KOPT-K1 (cell line): ENCODE data around the gene SFXN5.

Experiments used
- H3K27ac ChIP-seq: fragments of 200-600 bp; sonication (generic); 2 replicates; pipeline ENCODE4 v1.5.1; 2016; ENCODE audit warnings: antibody characterized with exemption, mild to moderate bottlenecking, low read depth, low read length; ENCODE audit not compliant: poor library complexity, severe bottlenecking
- H3K36me3 ChIP-seq: fragments of 200-600 bp; sonication (generic); 2 replicates; pipeline ENCODE4 v1.5.1; 2017; ENCODE audit warnings: antibody characterized with exemption, mild to moderate bottlenecking, low read length, moderate library complexity; ENCODE audit not compliant: insufficient read depth
- H3K9me3 ChIP-seq: fragments of 200-600 bp; sonication (generic); 2 replicates; pipeline ENCODE4 v1.5.1; 2017; ENCODE audit warnings: antibody characterized with exemption, low read length, mild to moderate bottlenecking; ENCODE audit not compliant: insufficient read depth, poor library complexity, severe bottlenecking

The SFXN5 gene

DNA sequence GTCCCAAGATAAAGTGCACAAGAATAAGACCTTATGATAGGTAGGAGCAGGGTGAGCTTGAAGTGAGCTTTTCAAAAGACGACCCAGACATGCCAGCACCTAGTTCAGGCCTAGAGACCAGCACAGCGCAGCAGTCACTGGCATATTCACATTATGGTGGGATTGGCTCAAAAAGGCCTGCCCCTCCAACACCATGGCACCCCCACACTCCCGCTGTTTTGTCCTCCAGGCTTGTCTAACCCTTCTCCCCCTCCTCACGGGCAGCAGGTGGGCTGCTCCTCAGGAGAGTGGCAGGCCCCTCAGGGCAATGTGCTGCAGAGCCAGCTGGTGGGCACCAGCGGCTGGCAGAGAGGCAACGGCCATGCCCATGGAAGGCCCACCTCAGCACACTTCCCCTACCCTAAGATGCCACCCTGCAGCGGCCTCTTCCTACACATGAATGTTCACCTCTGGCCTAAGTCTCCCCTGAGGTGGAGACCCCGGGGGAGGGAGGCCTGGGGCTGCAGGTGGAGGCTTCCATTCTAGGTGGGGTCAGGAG, 128.6 kb downstream of the SFXN5 start:
- Histone ChIP-seq H3K9me3 (no peaks in the 10 kb centered on the region), H3K27ac (no peak overlapping the region), H3K36me3 (no peaks in the 10 kb centered on the region)

GRCh38 chr2:72942293-72942692, 129.2 kb downstream of the SFXN5 start:
- Histone ChIP-seq H3K9me3 (no peaks in the 10 kb centered on the region), H3K36me3 (no peaks in the 10 kb centered on the region), H3K27ac (no peak overlapping the region)

DNA sequence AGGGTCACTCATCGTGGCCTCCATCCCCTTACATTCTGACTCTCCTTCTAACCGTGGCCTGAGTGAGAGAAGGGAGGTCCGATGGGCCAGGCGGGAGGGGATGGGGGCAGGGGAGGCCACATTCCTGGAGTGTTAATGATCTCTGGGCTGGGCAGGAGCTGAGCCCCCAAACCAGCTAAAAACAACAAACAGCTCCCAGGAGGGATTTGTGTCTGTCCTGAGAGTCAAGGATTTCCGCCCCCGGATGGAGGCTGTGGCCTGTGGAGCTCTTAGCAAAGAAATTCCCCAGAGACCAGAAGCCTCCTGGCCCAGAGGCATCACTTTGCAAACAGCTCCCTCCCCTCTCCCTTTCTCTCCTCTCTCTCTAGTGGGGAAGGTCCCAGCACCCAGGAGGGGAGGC, 130.7 kb downstream of the SFXN5 start:
- Histone ChIP-seq H3K9me3 (no peaks in the 10 kb centered on the region), H3K36me3 (no peaks in the 10 kb centered on the region), H3K27ac (no peak overlapping the region)

GRCh38 chr2:72940361-72940760, 131.2 kb downstream of the SFXN5 start:
- Histone ChIP-seq H3K9me3 (no peaks in the 10 kb centered on the region), H3K27ac (no peak overlapping the region), H3K36me3 (no peaks in the 10 kb centered on the region)

GRCh38 chr2:72938455-72938854, 133.1 kb downstream of the SFXN5 start:
- H3K36me3 ChIP-seq: no peaks in the 10 kb centered on the region
- H3K9me3 ChIP-seq: no peaks in the 10 kb centered on the region
- H3K27ac ChIP-seq: no peak overlapping the region

DNA sequence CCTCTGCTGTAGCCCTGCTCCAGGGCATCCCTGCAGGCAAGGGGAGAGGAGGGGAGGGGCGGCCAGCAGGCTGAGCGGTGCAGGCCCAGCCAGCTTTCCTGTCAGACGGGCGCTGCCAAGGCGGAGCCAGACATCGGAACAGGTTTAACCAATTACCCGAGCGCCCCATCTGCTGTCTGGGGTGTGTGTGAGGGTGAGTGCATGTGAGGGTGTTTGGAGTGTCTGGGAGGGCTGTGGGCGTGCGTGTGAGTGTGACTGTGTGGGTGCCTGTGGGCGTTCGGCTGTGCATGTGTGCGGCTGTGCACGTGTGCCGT, 134.2 kb downstream of the SFXN5 start:
- no peaks in the 10 kb centered on the region for H3K9me3 ChIP-seq
- H3K36me3 ChIP-seq: no peaks in the 10 kb centered on the region
- no peak overlapping the region for H3K27ac ChIP-seq

GRCh38 chr2:72936660-72937355, 134.7 kb downstream of the SFXN5 start:
- H3K9me3 ChIP-seq: no peaks in the 10 kb centered on the region
- H3K36me3 ChIP-seq: no peaks in the 10 kb centered on the region
- no peak overlapping the region for H3K27ac ChIP-seq

GRCh38 chr2:72935611-72935957, 135.9 kb downstream of the SFXN5 start:
- no peak overlapping the region for H3K27ac ChIP-seq
- H3K36me3 ChIP-seq: no peaks in the 10 kb centered on the region
- no peaks in the 10 kb centered on the region for H3K9me3 ChIP-seq

GRCh38 chr2:72934683-72935610, 136.6 kb downstream of the SFXN5 start:
- no peaks in the 10 kb centered on the region for H3K36me3 ChIP-seq
- no peaks in the 10 kb centered on the region for H3K9me3 ChIP-seq
- H3K27ac ChIP-seq: no peak overlapping the region

GRCh38 chr2:72933646-72934151, 137.8 kb downstream of the SFXN5 start:
- Histone ChIP-seq H3K27ac (no peak overlapping the region), H3K9me3 (no peaks in the 10 kb centered on the region), H3K36me3 (no peaks in the 10 kb centered on the region)

- Histone ChIP-seq H3K9me3 (no peaks in the 10 kb centered on the region), H3K36me3 (no peaks in the 10 kb centered on the region), H3K27ac (no peak overlapping the region)
Measured at GRCh38 chr2:72933207-72933606, 138.3 kb downstream of the SFXN5 start.

DNA sequence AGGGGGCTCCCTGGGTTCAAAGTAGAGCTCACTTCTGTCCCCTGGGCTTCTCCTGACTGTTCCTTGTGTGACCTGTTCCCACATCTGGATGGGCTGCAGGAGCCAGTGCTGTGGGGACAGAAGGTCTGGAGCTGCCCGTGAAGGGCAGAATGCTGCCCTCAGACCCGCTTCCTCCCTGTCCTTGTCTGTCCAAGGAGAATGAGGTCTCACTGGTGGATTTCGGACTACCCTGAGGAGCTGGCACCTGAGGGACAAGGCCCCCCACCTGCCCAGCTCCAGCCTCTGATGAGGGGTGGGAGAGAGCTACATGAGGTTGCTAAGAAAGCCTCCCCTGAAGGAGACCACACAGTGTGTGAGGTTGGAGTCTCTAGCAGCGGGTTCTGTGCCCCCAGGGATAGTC, 138.7 kb downstream of the SFXN5 start:
- H3K9me3 ChIP-seq: no peaks in the 10 kb centered on the region
- H3K36me3 ChIP-seq: no peaks in the 10 kb centered on the region
- H3K27ac ChIP-seq: no peak overlapping the region

DNA sequence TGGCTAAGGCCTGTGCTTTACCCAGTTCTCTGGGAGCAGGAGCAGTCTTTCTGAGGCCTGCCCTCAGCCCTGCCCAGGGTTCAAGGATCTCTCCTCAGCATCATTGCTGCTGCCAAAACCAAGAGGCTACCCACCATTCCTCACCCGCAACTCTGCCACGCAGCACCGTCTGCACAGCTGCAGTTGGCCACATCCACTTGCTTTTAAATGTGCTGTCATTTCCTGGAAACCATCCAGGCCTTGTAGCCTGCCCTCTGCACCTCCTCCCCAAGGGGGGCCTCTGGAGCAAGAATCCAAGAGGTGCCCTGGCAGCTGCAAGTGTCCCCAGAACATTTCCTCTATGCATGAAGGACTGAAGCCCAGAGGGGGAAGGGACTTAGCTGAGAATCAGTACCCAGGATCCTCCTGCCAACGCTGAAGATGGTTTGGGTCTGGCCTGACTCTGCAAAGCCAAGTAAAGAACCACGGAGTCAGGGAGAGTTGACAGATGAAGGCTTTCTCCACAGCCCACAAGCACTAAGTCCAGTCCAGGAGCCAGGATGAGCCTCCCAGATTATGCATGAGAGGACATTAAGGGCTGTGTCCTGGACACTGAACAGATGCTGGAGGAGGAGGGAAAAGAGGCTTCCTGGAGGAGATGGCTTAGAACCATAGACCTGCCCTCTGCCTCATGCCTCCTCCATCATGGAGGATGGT, 139.3 kb downstream of the SFXN5 start:
- H3K9me3 ChIP-seq: no peaks in the 10 kb centered on the region

DNA sequence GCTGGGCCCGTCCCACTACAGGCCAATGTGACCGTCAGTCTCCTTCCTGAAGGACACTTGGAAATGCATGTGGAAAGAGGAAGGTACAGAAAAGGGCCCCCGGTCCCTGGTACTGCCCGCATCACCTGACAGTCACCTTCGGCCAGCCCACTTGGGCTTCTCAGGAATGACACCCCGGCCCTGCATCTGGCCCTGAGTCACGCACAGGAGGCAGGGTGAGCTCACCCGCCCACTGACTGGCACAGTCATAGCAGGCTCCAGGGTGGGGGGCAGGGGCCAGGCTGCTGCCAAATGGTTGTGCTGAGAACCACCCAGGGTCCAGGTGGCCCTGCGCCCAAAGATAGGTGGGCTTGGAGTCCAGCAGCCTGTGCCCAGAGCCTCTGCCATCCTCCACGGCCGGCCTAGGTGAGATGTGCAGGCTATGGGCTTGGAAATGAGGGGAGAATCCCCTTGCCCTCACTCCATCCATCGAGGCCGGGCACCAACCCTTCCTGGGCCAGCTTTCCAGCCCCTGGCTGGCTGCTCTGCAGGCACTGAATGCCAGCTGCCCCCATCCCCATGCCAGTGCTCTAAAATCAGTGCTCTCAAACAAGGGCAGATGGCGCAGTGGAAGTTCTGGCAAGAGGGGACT, 140.1 kb downstream of the SFXN5 start:
- Histone ChIP-seq H3K9me3 (no peaks in the 10 kb centered on the region), H3K27ac (no peak overlapping the region), H3K36me3 (no peaks in the 10 kb centered on the region)

More for the DNA sequence above, 139.3 kb downstream of the SFXN5 start:
- H3K27ac ChIP-seq: no peak overlapping the region
- no peaks in the 10 kb centered on the region for H3K36me3 ChIP-seq

DNA sequence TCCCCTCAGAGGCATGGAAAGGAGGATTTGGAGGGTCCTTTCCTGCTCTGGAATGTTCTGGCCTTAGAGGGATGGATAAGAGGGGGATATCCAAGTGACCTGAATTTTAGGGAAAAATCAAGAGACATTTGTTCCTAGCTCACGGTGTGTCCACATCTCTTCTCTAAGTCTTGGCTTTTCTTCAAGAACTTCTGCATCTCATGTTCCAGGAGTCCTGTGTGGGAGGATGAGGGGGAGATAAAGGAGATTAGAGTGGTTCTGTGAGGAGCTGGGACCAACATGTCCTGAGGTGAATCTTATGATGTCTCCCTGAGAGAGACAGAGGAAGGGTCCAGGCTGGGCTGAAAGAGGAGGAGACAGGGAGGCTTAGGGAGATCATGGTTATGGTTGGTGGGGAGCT, 142.5 kb downstream of the SFXN5 start:
- no peak overlapping the region for H3K27ac ChIP-seq
- no peaks in the 10 kb centered on the region for H3K9me3 ChIP-seq

More for the DNA sequence above, 142.5 kb downstream of the SFXN5 start:
- H3K36me3 ChIP-seq: no peaks in the 10 kb centered on the region
